ENCODE results near the gene RPL32. TPM values are rescaled to one million over a fixed set of nuclear protein-coding genes. Genes with fewer than 3 reads are reported as not detected.
"Not testable (repeated sequence)": the region's sequence is repeated elsewhere in the genome, so short reads cannot be mapped to it uniquely, and the experiment has no call there.

The RPL32 gene
- total RNA-seq, 1 donor, result 2,127 TPM

- Histone ChIP-seq H3K9me3 (ENCODE audit: low read depth, low read length) (no peaks in the 10 kb centered on the region), H3K4me3 (ENCODE audit: low read length) (no peak overlapping the region), H3K4me1 (ENCODE audit: insufficient read depth, low read length) (peaks cover 6% of the 10 kb centered on the region), H3K27me3 (ENCODE audit: insufficient read depth, low read length) (no peaks in the 10 kb centered on the region)
Measured at GRCh38 chr3:12845811-12846210, 4.4 kb upstream of the RPL32 start.

DNA sequence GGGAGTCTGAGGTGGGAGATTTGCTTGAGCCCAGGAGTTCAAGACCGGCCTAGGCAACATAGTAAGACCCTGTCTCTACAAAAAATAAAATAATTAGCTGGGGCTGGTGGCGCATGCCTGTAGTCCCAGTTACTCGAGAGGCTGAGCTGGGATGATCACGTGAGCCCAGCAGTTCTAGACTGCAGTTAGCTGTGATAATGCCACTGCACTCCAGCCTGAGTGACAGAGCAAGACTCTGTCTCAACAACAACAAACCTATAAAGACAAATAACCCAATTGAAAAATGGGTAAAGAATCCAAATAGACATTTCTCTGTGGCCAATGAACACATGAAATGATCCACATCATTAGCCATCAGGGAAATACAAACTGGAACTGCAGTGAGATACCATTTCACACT, 1.1 kb upstream of the RPL32 start:
- H3K4me3 ChIP-seq (ENCODE audit: low read length), result no peak overlapping the region

GRCh38 chr3:12841970-12842328, 584 bp upstream of the RPL32 start:
- no peaks in the 10 kb centered on the region for H3K27me3 ChIP-seq (ENCODE audit: insufficient read depth, low read length)
- peaks cover 33% of the 10 kb centered on the region for H3K4me1 ChIP-seq (ENCODE audit: insufficient read depth, low read length)
- H3K9me3 ChIP-seq (ENCODE audit: low read depth, low read length), result no peaks in the 10 kb centered on the region
- H3K4me3 ChIP-seq (ENCODE audit: low read length), result peak overlapping the region; percentile 86

More for the DNA sequence above, 1.1 kb upstream of the RPL32 start:
- no peaks in the 10 kb centered on the region for H3K27me3 ChIP-seq (ENCODE audit: insufficient read depth, low read length)
- no peaks in the 10 kb centered on the region for H3K9me3 ChIP-seq (ENCODE audit: low read depth, low read length)
- H3K4me1 ChIP-seq (ENCODE audit: insufficient read depth, low read length), result peaks cover 33% of the 10 kb centered on the region

- Histone ChIP-seq H3K4me3 (ENCODE audit: low read length) (peak overlapping the region; percentile 86), H3K27me3 (ENCODE audit: insufficient read depth, low read length) (no peaks in the 10 kb centered on the region), H3K4me1 (ENCODE audit: insufficient read depth, low read length) (peaks cover 33% of the 10 kb centered on the region), H3K9me3 (ENCODE audit: low read depth, low read length) (no peaks in the 10 kb centered on the region)
Measured at GRCh38 chr3:12840591-12841148, 695 bp downstream of the RPL32 start.

DNA sequence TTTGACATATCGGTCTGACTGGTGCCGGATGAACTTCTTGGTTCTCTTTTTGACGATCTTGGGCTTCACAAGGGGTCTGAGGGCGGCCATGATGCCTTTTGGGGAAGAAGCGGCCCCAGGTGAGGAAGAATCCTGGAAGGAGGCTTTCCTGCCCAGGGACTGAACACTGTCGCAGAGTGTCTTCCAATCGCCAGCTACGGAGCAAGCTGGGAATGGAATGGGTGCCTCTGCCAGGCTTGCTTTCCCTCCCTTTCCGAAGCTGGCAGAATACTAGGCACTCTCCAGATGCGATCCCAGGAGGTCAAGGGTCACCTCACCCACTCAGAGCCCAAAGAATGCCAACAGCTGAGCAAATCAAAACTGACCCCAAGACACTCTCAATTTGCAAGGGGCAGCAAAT, 1.2 kb downstream of the RPL32 start:
- H3K9me3 ChIP-seq (ENCODE audit: low read depth, low read length); H3K27me3 ChIP-seq (ENCODE audit: insufficient read depth, low read length): not testable (repeated sequence)
- H3K4me3 ChIP-seq (ENCODE audit: low read length), result peak overlapping the region; percentile 86
- peaks cover 33% of the 10 kb centered on the region for H3K4me1 ChIP-seq (ENCODE audit: insufficient read depth, low read length)

DNA sequence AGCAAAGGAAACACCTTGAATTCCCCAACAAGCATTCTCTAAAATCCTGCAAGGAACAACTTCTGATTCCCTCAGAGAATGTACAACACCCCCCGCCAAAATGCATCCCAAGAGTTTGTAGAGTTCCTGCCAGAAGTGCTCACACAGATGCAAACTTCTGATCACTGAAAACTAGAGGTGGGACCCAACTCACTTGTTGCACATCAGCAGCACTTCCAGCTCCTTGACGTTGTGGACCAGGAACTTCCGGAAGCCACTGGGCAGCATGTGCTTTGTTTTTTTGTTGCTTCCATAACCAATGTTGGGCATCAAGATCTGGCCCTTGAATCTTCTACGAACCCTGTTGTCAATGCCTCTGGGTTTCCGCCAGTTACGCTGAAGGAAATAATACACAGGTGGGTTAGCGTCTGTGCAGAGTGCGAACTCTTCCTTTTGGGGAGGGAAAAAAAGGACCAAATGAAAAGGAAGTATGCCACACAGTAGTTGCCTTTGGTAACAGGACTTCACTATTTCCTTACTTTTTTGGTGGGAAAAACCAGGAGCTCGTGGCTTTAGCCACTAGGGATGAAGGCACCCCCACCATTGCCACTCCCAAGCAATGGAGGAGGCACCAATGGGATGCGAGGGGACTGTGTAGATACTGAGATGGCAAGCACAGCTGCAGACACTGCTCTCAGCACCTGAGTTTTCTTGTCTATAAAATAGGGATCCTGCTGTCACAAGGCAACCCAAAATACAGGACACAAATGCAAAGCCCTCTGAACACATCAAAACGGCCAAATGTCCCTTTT, 2.0 kb downstream of the RPL32 start:
- Histone ChIP-seq H3K9me3 (ENCODE audit: low read depth, low read length) (no peaks in the 10 kb centered on the region), H3K27me3 (ENCODE audit: insufficient read depth, low read length) (no peaks in the 10 kb centered on the region), H3K4me1 (ENCODE audit: insufficient read depth, low read length) (peaks cover 33% of the 10 kb centered on the region), H3K4me3 (ENCODE audit: low read length) (no peak overlapping the region)

DNA sequence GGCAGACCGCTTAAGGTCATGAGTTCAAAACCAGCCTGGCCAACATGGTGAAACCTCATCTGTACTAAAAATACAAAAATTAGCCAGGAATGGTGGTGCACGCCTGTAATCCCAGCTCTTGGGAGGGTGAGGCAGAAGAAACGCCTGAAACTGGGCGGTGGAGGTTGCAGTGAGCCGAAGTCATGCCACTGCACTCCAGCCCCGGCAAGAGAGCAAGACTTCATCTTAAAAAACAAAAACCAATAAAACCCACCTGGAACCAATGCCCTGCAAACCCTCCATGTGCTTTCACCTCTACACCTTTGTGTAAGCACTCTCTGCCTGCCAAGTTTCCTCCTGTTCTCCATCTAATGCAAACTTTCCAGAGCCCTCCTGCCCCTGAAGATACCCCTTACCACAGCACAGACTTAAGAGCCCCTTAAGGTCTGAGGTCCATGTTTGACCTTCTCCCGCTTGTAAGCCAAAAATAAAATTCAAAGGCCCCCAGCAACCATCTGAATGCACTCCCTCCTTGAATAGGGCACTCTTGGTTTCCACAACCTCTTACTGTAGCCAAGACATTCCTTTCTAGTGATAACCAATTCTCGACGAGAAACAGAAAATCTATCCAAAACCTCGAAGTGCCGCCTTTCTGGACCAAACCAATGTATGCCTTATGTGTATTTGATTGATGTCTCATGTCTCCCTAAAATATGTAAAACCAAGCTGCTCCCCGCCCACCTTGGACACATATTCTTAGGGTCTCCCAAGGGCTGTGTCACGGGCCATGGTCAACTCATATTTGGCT, 3.0 kb downstream of the RPL32 start:
- Histone ChIP-seq H3K9me3 (ENCODE audit: low read depth, low read length) (no peaks in the 10 kb centered on the region), H3K4me1 (ENCODE audit: insufficient read depth, low read length) (peaks cover 33% of the 10 kb centered on the region), H3K4me3 (ENCODE audit: low read length) (no peak overlapping the region), H3K27me3 (ENCODE audit: insufficient read depth, low read length) (no peaks in the 10 kb centered on the region)

DNA sequence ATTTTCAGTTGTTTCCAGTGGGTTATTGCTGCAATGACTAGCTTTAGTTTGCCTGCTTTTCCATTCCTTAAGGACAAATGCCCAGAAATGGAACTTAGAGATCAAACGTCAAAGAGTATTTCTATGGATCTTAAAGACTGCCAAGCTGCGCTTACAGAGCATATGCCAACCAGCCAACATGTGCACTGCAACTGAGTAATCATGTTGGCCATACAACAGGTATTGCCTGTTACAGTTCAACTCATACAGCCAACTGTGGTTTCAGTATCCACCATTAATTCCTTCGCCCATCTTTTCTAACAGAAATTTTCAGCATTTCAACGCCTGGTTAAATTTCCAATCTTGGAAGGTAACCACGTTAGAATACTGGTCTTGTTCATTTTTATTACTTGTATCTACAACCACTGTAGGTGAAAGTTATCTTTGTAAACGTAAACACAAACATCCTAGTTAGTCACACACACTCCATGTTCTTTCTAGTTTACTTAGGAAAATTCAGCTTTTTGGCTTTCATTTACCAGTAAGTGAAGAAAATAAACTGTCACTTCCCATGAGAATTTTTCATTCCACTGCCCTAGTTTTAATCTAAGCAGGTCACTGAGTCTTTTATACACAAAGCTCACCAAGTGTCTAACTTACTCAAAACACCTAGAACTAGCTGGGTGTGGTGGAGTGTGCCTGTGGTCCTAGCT, 3.9 kb downstream of the RPL32 start:
- Histone ChIP-seq H3K9me3 (ENCODE audit: low read depth, low read length) (no peaks in the 10 kb centered on the region), H3K4me3 (ENCODE audit: low read length) (no peak overlapping the region)

GRCh38 chr3:12835052-12835665, 6.2 kb downstream of the RPL32 start:
- peaks cover 21% of the 10 kb centered on the region for H3K4me1 ChIP-seq (ENCODE audit: insufficient read depth, low read length)
- H3K9me3 ChIP-seq (ENCODE audit: low read depth, low read length), result no peaks in the 10 kb centered on the region
- H3K4me3 ChIP-seq (ENCODE audit: low read length), result no peak overlapping the region
- no peaks in the 10 kb centered on the region for H3K27me3 ChIP-seq (ENCODE audit: insufficient read depth, low read length)

More for the DNA sequence above, 3.9 kb downstream of the RPL32 start:
- Histone ChIP-seq H3K4me1 (ENCODE audit: insufficient read depth, low read length) (peaks cover 33% of the 10 kb centered on the region), H3K27me3 (ENCODE audit: insufficient read depth, low read length) (no peaks in the 10 kb centered on the region)

DNA sequence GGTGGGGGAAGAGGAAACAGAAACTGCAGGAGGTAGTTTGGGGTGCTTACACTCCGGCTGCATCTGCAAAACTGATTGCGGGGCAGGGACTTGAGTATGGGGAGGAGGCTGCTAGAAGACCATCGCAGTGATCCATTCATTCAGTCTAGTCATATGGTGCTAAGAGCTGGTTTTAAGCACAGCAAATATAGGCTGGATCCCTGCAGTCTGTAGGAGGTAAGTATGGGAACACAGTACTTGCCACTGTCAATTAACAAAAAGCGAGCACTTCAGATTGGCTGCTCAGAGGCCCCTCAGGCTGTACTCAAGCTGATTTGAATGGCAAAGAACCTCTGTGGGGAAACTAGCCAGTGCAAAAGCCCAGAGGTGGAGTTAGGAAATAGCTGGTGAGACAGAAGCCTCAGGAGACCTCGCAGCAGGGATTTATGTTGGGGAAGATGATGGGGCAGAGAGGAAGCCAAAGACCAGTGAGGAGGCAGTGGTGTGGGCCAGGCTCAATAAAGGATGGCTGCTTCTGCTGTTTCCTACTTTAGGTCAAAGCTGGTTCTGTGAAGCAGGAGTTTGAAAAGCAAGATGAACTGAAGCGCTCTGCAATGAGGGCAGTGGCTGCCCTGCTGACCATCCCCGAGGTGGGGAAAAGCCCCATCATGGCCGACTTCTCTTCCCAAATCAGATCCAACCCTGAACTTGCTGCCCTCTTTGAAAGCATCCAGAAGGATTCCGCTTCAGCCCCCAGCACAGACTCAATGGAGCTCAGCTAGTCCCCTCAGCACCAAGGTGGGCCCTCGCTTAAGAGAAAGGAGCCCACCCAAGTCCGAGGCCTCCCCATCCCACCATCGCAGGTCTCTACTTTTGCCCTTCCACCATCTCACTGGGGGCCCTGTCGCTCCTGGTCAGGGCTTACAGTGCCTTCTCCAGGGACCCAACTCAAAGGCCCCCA, 7.9 kb downstream of the RPL32 start:
- peaks cover 7% of the 10 kb centered on the region for H3K4me1 ChIP-seq (ENCODE audit: insufficient read depth, low read length)
- H3K4me3 ChIP-seq (ENCODE audit: low read length), result no peak overlapping the region
- H3K9me3 ChIP-seq (ENCODE audit: low read depth, low read length), result no peaks in the 10 kb centered on the region
- H3K27me3 ChIP-seq (ENCODE audit: insufficient read depth, low read length), result no peaks in the 10 kb centered on the region

DNA sequence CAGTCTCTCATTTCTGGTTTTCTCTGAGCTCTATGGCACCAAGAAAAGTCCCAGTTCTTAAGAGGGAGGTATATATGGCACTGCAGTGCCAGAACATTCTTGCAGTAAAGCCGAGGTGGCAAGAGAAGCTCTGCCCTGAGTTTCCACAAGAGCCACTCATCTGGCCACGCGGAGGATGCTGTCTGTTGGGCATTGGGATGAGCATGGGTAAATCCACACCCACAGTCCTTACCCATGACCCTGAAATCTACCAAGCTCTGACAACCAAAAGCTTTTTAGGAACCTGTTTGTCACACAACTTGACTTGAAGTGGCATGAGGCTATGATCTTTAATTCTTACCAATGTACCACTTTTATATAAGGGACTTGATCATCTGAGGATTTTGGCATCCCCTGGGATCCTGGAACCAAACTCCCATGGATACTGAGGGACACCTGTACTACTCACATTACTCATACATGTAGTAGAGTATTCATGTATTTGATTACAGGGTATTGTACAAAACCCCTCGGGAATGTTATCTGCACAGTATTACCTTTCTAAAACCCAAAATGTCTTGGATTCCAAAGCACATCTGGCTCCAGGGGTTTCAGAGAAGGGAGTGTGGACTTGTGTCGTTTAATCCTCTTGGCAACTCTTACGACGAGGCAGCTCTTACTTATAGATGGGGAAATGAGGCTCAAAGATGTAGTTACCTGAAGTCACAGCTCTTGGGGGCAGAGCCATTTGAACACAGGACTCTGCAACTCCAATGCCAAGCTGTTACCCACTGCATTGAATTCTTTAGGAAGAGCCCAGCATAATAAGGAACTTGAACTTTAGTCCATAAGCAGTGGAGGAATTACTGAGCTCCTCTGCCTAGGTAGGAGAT, 8.8 kb downstream of the RPL32 start:
- H3K4me1 ChIP-seq (ENCODE audit: insufficient read depth, low read length), result peaks cover under 1% of the 10 kb centered on the region
- H3K27me3 ChIP-seq (ENCODE audit: insufficient read depth, low read length), result no peaks in the 10 kb centered on the region
- H3K4me3 ChIP-seq (ENCODE audit: low read length), result no peak overlapping the region
- no peaks in the 10 kb centered on the region for H3K9me3 ChIP-seq (ENCODE audit: low read depth, low read length)

DNA sequence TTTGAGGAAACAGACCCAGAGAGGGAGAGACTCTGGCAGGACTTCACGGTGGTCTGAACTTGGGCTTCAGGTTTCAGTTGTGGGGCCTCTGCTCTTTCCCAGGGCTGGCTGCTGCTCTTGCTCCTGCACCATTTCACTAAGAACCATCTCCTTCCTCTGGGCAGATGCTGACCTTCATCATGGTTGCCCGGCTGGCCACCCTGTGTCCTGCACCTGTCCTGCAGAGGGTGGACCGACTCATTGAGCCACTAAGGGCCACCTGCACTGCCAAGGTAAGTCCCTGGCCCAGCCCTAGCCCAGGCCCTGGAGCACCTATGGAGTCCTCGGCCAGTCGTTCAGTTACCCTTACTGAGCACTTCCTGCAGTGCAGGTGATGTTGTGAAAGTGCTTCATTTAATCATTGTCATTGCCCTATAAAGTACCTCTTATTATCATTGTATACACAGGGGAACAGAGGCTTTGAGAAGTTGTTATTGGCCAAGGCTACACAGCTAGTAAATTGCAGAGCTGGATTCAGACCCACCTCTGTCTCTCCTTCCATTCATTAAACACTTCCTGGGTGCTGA, 10.0 kb downstream of the RPL32 start:
- Histone ChIP-seq H3K4me1 (ENCODE audit: insufficient read depth, low read length) (no peaks in the 10 kb centered on the region), H3K27me3 (ENCODE audit: insufficient read depth, low read length) (no peaks in the 10 kb centered on the region), H3K4me3 (ENCODE audit: low read length) (no peak overlapping the region), H3K9me3 (ENCODE audit: low read depth, low read length) (no peaks in the 10 kb centered on the region)

GRCh38 chr3:12830785-12831156, 10.6 kb downstream of the RPL32 start:
- no peaks in the 10 kb centered on the region for H3K27me3 ChIP-seq (ENCODE audit: insufficient read depth, low read length)
- H3K4me3 ChIP-seq (ENCODE audit: low read length), result no peak overlapping the region
- H3K4me1 ChIP-seq (ENCODE audit: insufficient read depth, low read length), result no peaks in the 10 kb centered on the region
- no peaks in the 10 kb centered on the region for H3K9me3 ChIP-seq (ENCODE audit: low read depth, low read length)

All from mononuclear cell (primary cell).